Measurements from ENCODE around the gene BMP2K. TPM values are rescaled to one million over a fixed set of nuclear protein-coding genes. Genes with fewer than 3 reads are reported as not detected.
"Not testable (repeated sequence)": the region's sequence is repeated elsewhere in the genome, so short reads cannot be mapped to it uniquely, and the experiment has no call there.

The BMP2K gene
- polyA plus RNA-seq, 1 experiment = 36.5 TPM

GRCh38 chr4:78784236-78784865 is 8.2 kb downstream of the BMP2K start:
- POLR2A ChIA-PET = interaction anchor here (0.6 to 1.0 kb wide), 2 partner anchors 9 to 216 kb away, joined by 3 to 4 read pairs; no protein-coding TSS in a partner anchor

GRCh38 chr4:78787392-78788006 is 11.3 kb downstream of the BMP2K start:
- CTCF ChIA-PET = interaction anchor here (0.6 kb wide), 1 partner anchor 175 kb away, joined by 3 read pairs; no protein-coding TSS in a partner anchor

More at GRCh38 chr4:78784236-78784865, 8.2 kb downstream of the BMP2K start:
- DNase-seq (ENCODE audit: low read depth, low spot score) = peak; percentile 65
- Histone ChIP-seq H3K4me3 (ENCODE audit: low read depth, low read length) (no peak overlapping the region), H3K27me3 (ENCODE audit: control insufficient read depth, insufficient read depth, low read length) (no peaks in the 10 kb centered on the region), H3K9me3 (ENCODE audit: control insufficient read depth, insufficient read depth, low read length) (no peaks in the 10 kb centered on the region), H3K27ac (ENCODE audit: low read depth, low read length) (no peak overlapping the region)
- 0 out of 2 replicates have a peak, but pooled peaks have one; percentile 2 for TF ChIP-seq CTCF (IDR thresholded peaks at IDR 0.05; ENCODE audit: low read depth, low read length)
- CTCF ChIA-PET = interaction anchor here (0.5 to 1.8 kb wide), 3 partner anchors 79 to 88 kb away, joined by 4 to 6 read pairs (median 6); no protein-coding TSS in a partner anchor

GRCh38 chr4:78788007-78788889 is 12.1 kb downstream of the BMP2K start:
- DNase-seq (ENCODE audit: low read depth, low spot score) = no peak
- no peak overlapping the region for H3K4me3 ChIP-seq (ENCODE audit: low read depth, low read length)
- H3K27ac ChIP-seq (ENCODE audit: low read depth, low read length) = no peak overlapping the region
- POLR2A ChIA-PET = no interaction called here
- CTCF ChIA-PET = interaction anchor here (0.6 to 1.7 kb wide), 4 partner anchors 53 to 175 kb away, joined by 3 to 6 read pairs (median 4); no protein-coding TSS in a partner anchor
- H3K27me3 ChIP-seq (ENCODE audit: control insufficient read depth, insufficient read depth, low read length) = no peaks in the 10 kb centered on the region
- H3K9me3 ChIP-seq (ENCODE audit: control insufficient read depth, insufficient read depth, low read length) = no peaks in the 10 kb centered on the region
- TF ChIP-seq CTCF (IDR thresholded peaks at IDR 0.05; ENCODE audit: low read depth, low read length) = no peak

More at GRCh38 chr4:78787392-78788006, 11.3 kb downstream of the BMP2K start:
- Histone ChIP-seq H3K9me3 (ENCODE audit: control insufficient read depth, insufficient read depth, low read length) (no peaks in the 10 kb centered on the region), H3K27ac (ENCODE audit: low read depth, low read length) (no peak overlapping the region), H3K27me3 (ENCODE audit: control insufficient read depth, insufficient read depth, low read length) (no peaks in the 10 kb centered on the region), H3K4me3 (ENCODE audit: low read depth, low read length) (no peak overlapping the region)
- POLR2A ChIA-PET = interaction anchor here (0.5 kb wide), 1 partner anchor 261 kb away, joined by 4 read pairs; no protein-coding TSS in a partner anchor
- TF ChIP-seq CTCF (IDR thresholded peaks at IDR 0.05; ENCODE audit: low read depth, low read length) = no peak
- DNase-seq (ENCODE audit: low read depth, low spot score) = no peak

GRCh38 chr4:78795594-78796416 is 19.7 kb downstream of the BMP2K start:
- CTCF ChIA-PET; H3K27ac ChIP-seq (ENCODE audit: low read depth, low read length); H3K27me3 ChIP-seq (ENCODE audit: control insufficient read depth, insufficient read depth, low read length); DNase-seq (ENCODE audit: low read depth, low spot score); H3K9me3 ChIP-seq (ENCODE audit: control insufficient read depth, insufficient read depth, low read length); POLR2A ChIA-PET; H3K4me3 ChIP-seq (ENCODE audit: low read depth, low read length): not testable (repeated sequence)

- no peak for TF ChIP-seq CTCF (IDR thresholded peaks at IDR 0.05; ENCODE audit: low read depth, low read length)
These were observed 20.4 kb downstream of the BMP2K start for GRCh38 chr4:78796526-78796925.

More at GRCh38 chr4:78796526-78796925, 20.4 kb downstream of the BMP2K start:
- Histone ChIP-seq H3K27me3 (ENCODE audit: control insufficient read depth, insufficient read depth, low read length) (no peaks in the 10 kb centered on the region), H3K27ac (ENCODE audit: low read depth, low read length) (no peak overlapping the region), H3K4me3 (ENCODE audit: low read depth, low read length) (no peak overlapping the region), H3K9me3 (ENCODE audit: control insufficient read depth, insufficient read depth, low read length) (no peaks in the 10 kb centered on the region)
- DNase-seq (ENCODE audit: low read depth, low spot score) = no peak
- ChIA-PET CTCF (interaction anchor here (0.6 kb wide), 1 partner anchor 1405 kb away, joined by 7 read pairs; no protein-coding TSS in a partner anchor), POLR2A (no interaction called here)
